Right lobe of liver (tissue), 4 donors: ENCODE results near the gene SBF1.

Source experiments
- POLR2A ChIP-seq: fragments of 450-650 bp; IDR thresholded peaks from one replicate; pipeline ENCODE4 v1.6.1; 2017; ENCODE audit warnings: antibody characterized with exemption, mild to moderate bottlenecking
- TF ChIP-seq, protein P1 (sequence below), 4 donors: fragments of 200-600 bp in 3 of 4; fragments of 450-650 bp in 1 of 4; IDR thresholded peaks; one replicate each; pipeline versions ENCODE4 v1.5.1 to v1.8.0; 2016 to 2022; ENCODE audit warnings: antibody characterized with exemption in 4 of 4, mild to moderate bottlenecking in 2 of 4
- donor health status: DM: no; HTN: no; CAD: no.
- donor health status: DM: no; HTN: no; CAD: no.
- donor health status: DM: no; HTN: yes; CAD: no.

DNA sequence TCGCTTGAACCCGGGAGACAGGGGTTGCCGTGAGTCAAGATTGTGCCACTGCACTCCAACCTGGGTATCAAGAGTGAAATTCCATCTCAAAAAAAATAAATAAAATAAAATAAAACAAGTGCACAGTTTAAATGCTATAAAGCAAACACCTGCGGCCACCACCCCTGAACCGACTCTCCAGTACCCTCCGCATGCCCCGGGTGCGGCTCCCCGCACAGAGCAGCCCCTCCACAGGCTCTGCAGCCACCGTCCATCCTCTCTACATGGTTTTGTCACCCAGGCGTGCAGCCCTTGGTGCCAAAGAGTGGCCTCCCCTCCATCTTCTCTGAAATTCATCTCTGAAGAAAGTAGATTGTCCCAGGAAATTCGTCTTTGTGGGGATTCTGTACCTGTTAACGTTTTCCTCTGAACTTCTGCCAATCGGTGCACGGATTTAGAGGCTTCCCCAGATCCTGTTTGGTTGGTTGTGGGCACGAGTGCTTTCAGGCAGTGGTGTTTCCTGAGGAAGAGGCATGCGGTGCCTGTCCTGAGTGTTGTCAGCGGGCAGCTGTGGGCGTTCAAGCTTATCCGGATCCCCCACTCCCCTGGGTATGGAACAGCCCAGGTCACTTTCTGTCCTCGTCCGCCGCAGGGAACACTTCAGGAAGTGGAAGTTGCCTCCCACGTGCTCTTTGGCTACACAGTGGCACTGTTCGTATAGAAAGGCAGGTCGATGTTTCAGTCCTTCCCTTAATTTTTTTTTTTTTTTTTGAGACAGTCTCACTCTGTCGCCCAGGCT is 15.9 kb upstream of the SBF1 start:
- TF ChIP-seq, protein P1, sequence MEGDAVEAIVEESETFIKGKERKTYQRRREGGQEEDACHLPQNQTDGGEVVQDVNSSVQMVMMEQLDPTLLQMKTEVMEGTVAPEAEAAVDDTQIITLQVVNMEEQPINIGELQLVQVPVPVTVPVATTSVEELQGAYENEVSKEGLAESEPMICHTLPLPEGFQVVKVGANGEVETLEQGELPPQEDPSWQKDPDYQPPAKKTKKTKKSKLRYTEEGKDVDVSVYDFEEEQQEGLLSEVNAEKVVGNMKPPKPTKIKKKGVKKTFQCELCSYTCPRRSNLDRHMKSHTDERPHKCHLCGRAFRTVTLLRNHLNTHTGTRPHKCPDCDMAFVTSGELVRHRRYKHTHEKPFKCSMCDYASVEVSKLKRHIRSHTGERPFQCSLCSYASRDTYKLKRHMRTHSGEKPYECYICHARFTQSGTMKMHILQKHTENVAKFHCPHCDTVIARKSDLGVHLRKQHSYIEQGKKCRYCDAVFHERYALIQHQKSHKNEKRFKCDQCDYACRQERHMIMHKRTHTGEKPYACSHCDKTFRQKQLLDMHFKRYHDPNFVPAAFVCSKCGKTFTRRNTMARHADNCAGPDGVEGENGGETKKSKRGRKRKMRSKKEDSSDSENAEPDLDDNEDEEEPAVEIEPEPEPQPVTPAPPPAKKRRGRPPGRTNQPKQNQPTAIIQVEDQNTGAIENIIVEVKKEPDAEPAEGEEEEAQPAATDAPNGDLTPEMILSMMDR (IDR thresholded peaks at IDR 0.05), result no peak
- TF ChIP-seq POLR2A, result no peak
